ENCODE measurements around the gene ACKR3.

The ACKR3 gene

DNA sequence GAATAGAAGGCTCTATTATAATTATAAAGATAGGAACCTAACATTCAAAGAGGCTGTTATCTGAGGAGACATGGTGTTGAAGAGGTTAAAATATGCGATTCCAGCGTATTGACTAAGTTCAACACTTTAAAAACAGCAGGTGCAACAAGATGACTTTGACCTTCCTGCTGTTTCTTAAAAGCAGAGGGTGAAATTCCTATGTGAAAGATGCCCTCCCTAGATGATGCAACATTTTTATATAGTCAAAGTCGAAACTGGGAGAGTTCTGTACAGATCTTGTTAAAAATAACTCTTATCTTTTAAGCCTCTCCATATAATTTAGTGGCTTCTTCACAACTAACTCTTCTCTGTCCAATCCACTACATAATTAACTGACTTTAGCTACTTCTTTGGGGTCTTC is 4.4 kb upstream of the ACKR3 start:
- in situ Hi-C loops (cut with MboI; ENCODE audit: low pct_unique_long_range_greater_than_20kb, low sequenced_read_pairs), result no loop called here
- DNase-seq, result no peak

DNA sequence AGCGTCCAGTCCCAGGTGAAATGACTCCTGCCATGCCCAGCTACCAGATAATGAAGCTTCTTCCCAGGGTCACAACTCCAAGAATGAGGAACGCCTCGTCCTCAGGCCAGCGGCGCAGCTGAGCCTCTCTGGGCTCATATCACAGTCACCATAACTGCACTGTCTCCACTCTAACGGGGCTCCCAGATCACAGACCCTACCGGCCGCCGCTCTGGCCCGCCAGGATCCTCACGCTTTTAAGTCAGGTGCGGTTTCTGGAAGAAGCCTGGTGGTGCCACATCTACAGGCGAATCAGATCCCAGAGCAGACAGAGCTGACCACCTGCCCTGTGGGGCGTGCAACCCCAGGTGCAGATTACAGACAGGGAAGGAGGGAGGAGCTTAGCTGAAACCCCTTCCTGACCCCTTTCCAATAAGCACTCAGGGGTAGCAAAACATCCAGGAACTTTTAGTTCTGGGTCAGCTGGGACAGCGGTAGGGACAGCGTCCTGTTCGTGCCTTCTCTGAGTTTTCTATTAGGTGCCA is 3.7 kb upstream of the ACKR3 start:
- in situ Hi-C loops (cut with MboI; ENCODE audit: low pct_unique_long_range_greater_than_20kb, low sequenced_read_pairs), result no loop called here
- DNase-seq, result no peak

DNA sequence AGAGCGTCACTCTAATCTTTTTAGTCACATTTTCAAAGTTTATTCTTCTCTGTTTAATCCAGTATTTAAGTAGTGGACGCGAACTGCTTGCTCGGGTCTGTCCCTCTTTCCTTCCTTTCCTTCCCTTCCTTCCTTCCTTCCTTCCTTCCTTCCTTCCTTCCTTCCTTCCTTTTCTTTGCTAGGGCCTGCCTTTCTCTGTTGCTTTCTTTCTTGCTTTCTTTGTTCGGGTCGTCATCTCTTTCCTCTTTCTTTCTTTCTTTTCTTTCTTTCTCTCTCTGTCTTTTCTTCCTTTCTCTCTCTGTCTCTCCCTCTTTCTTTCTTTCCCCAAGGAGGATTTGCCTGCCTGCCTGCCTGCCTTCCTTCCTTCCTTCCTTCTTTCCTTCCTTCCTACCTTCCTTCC is 3.0 kb upstream of the ACKR3 start:
- DNase-seq, result no peak
- in situ Hi-C loops (cut with MboI; ENCODE audit: low pct_unique_long_range_greater_than_20kb, low sequenced_read_pairs), result no loop called here

GRCh38 chr2:236568068-236568921 is 1.3 kb upstream of the ACKR3 start:
- in situ Hi-C loops (cut with MboI; ENCODE audit: low pct_unique_long_range_greater_than_20kb, low sequenced_read_pairs), result no loop called here
- no peak for DNase-seq

GRCh38 chr2:236568922-236569572 is 578 bp upstream of the ACKR3 start:
- in situ Hi-C loops (cut with MboI; ENCODE audit: low pct_unique_long_range_greater_than_20kb, low sequenced_read_pairs), result no loop called here
- no peak for DNase-seq

- DNase-seq, result no peak
- in situ Hi-C loops (cut with MboI; ENCODE audit: low pct_unique_long_range_greater_than_20kb, low sequenced_read_pairs), result no loop called here
Measured at GRCh38 chr2:236570081-236570868, 650 bp downstream of the ACKR3 start.

GRCh38 chr2:236571145-236571544 is 1.5 kb downstream of the ACKR3 start:
- in situ Hi-C loops (cut with MboI; ENCODE audit: low pct_unique_long_range_greater_than_20kb, low sequenced_read_pairs), result no loop called here
- DNase-seq, result no peak

DNA sequence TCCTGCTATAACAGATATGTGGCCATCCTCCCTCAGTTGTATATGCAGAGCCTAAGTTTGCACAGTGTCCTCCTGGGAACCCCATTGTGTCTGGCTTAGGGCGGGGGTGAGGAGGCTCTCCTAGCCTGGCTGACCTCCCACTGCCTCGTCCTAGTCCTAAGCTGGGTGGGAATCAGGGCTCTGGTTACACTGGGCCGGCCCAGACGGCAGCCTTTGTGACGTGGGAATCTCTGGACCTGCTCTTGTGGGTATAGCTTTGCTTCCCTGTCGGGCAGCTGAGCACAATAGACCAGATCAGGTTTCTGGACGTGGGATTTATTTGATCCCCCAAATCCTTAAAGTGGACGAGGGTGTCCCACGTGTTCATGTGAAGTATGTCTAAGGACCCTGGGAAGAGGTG is 2.9 kb downstream of the ACKR3 start:
- in situ Hi-C loops (cut with MboI; ENCODE audit: low pct_unique_long_range_greater_than_20kb, low sequenced_read_pairs), result no loop called here
- DNase-seq, result no peak

GRCh38 chr2:236573066-236573929 is 3.7 kb downstream of the ACKR3 start:
- DNase-seq, result no peak
- in situ Hi-C loops (cut with MboI; ENCODE audit: low pct_unique_long_range_greater_than_20kb, low sequenced_read_pairs), result no loop called here

DNA sequence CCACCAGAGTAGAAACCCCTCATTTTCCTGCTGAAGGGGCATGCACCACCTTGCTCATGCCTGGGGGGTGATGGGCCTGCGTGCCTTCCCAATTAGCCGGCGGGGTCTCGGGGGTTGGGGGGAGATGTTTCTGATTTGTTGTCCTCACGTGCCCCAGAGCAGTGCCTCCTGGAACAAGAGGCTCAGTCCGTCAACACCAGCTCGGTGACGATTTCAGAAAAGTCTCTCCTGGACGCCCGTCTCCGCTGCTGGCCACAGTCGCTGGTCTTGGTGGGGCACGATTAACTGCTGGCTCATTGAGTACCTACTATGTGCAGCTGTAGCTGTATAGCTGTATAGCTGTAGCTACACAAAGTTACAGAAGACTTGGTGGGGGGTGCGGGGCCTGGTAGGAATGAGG is 4.4 kb downstream of the ACKR3 start:
- in situ Hi-C loops (cut with MboI; ENCODE audit: low pct_unique_long_range_greater_than_20kb, low sequenced_read_pairs), result no loop called here
- no peak for DNase-seq

DNA sequence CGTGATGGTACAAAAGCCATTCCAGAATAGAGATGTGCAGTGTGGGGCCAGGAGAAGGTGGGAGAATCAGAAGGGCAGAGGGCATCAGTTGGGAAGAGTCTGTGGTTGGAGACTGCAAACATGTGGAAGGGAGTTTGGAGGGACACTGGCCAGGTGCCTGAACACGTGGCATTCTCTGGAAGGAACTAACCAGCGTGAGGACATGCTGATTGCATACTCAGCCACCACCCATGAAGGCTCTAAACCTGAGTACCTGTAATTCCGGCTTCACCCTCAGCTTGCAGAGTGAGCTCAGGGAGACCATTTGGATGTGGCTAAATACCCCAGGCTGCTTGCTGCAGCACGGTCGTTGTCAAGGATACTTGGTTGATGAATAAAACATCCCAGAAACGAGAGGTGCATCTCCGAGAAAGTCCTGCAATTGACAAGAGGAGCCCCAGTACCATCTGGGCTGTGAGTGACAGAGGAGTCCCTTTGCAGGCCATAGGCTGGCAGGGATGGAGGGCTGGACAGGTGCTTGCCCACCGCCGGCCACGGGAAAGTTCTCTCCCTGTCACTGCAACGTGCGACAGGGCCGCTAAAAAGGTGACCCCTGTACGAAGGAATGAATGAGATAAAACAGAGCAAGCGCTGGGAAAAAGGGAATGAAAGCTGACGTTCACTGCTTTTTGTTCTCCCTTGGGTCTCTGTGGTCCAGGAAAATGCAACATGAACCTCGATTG is 5.0 kb downstream of the ACKR3 start:
- in situ Hi-C loops (cut with MboI; ENCODE audit: low pct_unique_long_range_greater_than_20kb, low sequenced_read_pairs), result no loop called here

DNA sequence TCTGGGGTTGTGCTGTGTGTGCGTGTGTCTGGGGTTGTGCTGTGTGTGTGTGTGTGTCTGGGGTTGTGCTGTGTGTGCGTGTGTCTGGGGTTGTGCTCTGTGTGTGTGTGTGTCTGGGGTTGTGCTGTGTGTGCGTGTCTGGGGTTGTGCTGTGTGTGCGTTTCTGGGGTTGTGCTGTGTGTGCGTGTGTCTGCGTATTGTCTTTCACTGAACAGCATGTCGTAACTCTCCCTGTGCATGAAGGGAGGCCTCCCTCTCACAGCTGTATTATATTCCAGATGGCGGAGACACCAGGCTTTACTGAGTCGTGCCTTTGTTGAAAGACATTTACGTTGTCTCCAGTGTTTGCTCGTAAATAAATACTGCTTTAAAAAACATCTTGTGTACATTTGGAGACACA is 5.9 kb downstream of the ACKR3 start:
- DNase-seq, result no peak
- in situ Hi-C loops (cut with MboI; ENCODE audit: low pct_unique_long_range_greater_than_20kb, low sequenced_read_pairs), result no loop called here

More for the DNA sequence above, 5.0 kb downstream of the ACKR3 start:
- no peak for DNase-seq

GRCh38 chr2:236576087-236576486 is 6.5 kb downstream of the ACKR3 start:
- no peak for DNase-seq
- in situ Hi-C loops (cut with MboI; ENCODE audit: low pct_unique_long_range_greater_than_20kb, low sequenced_read_pairs), result no loop called here

- DNase-seq, result no peak
- in situ Hi-C loops (cut with MboI; ENCODE audit: low pct_unique_long_range_greater_than_20kb, low sequenced_read_pairs), result no loop called here
Measured at GRCh38 chr2:236576953-236577352, 7.3 kb downstream of the ACKR3 start.

- DNase-seq, result no peak
- in situ Hi-C loops (cut with MboI; ENCODE audit: low pct_unique_long_range_greater_than_20kb, low sequenced_read_pairs), result no loop called here
Measured at GRCh38 chr2:236577481-236578410, 8.1 kb downstream of the ACKR3 start.

DNA sequence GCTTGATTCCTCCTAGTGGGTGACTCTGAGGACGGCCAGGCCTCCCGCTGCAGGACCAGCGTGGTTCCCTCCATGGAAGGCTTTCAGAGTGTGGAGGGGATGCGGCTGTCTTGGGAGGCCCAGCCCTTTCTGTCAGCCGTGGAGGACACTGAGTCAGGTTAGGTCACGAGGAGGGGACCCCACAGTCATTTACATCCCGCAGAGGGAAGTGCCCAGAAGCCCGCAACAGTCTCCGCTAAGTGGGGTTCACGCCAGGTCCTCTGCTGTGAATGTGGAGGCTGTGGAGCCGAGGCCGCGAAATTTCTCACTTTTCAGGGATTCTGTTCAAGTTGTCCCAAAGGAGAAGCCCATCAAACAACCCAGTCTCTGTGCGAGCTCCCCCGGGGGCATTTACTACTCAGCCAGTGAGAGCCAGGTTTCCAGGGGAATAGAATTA is 8.8 kb downstream of the ACKR3 start:
- no peak for DNase-seq
- in situ Hi-C loops (cut with MboI; ENCODE audit: low pct_unique_long_range_greater_than_20kb, low sequenced_read_pairs), result no loop called here

DNA sequence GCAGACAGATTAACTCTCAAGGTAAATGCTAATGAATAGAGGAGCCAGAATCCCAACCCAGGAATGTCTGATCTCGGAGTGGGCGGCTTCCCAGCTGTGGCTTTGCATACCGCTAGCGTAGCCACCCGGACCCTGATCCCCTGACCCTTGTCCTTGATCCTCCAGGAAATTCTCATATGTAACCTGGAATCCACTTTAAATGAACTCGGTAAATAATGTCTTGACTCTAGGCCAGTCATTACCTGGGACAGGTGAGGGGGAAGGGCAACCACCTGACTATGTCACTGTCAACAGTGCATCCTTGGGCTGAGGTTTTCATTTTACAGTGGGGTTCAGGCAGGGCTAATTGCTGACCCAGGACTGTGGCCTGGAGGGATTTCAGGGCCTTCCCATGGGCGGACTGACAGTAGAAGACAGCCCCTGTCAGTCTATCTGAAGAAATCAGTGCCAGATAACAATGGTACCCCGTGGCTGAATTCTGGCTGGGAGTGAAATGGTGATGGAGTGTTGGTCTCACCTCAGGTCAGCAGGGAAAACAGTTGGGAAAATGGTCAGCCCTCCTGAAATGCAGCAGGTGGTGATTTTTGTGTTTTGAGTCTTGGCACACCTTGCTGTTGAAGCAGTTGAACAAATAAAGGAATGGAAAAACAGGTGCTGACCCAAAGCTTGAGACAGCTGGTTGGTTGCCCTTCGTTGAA is 9.6 kb downstream of the ACKR3 start:
- DNase-seq, result no peak
- in situ Hi-C loops (cut with MboI; ENCODE audit: low pct_unique_long_range_greater_than_20kb, low sequenced_read_pairs), result no loop called here
